ENCODE results near the gene B3GALNT2.
"Not testable (repeated sequence)": the region's sequence is repeated elsewhere in the genome, so short reads cannot be mapped to it uniquely, and the experiment has no call there.

The B3GALNT2 gene

GRCh38 chr1:235465066-235465465 is 39.2 kb downstream of the B3GALNT2 start:
- Mint-ChIP-seq H3K27me3 (ENCODE audit: low read depth, poor library complexity) (no peaks in the 10 kb centered on the region), H3K4me1 (no peaks in the 10 kb centered on the region), H3K9me3 (peaks cover 9% of the 10 kb centered on the region), H3K36me3 (ENCODE audit: low read depth) (peaks cover 72% of the 10 kb centered on the region), H3K27ac (no peak overlapping the region), H3K4me3 (no peak overlapping the region)
- no peak for DNase-seq
- no peak for TF ChIP-seq CTCF (IDR thresholded peaks at IDR 0.05)

GRCh38 chr1:235462832-235463231 is 41.4 kb downstream of the B3GALNT2 start:
- not testable (repeated sequence) for DNase-seq; H3K27ac Mint-ChIP-seq; H3K4me3 Mint-ChIP-seq; H3K9me3 Mint-ChIP-seq; H3K4me1 Mint-ChIP-seq; H3K27me3 Mint-ChIP-seq (ENCODE audit: low read depth, poor library complexity)
- peaks cover 57% of the 10 kb centered on the region for H3K36me3 Mint-ChIP-seq (ENCODE audit: low read depth)

- no peak overlapping the region for H3K27ac Mint-ChIP-seq
- H3K4me1 Mint-ChIP-seq = no peaks in the 10 kb centered on the region
- no peaks in the 10 kb centered on the region for H3K27me3 Mint-ChIP-seq (ENCODE audit: low read depth, poor library complexity)
- no peak overlapping the region for H3K4me3 Mint-ChIP-seq
- no peak for DNase-seq
- peaks cover 9% of the 10 kb centered on the region for H3K9me3 Mint-ChIP-seq
- peaks cover 62% of the 10 kb centered on the region for H3K36me3 Mint-ChIP-seq (ENCODE audit: low read depth)
- TF ChIP-seq CTCF (IDR thresholded peaks at IDR 0.05) = no peak
Measured at GRCh38 chr1:235461954-235462353, 42.3 kb downstream of the B3GALNT2 start.

GRCh38 chr1:235460770-235461169 is 43.5 kb downstream of the B3GALNT2 start:
- no peak overlapping the region for H3K27ac Mint-ChIP-seq

GRCh38 chr1:235457856-235458255 is 46.4 kb downstream of the B3GALNT2 start:
- not testable (repeated sequence) for H3K4me1 Mint-ChIP-seq; H3K4me3 Mint-ChIP-seq; H3K27ac Mint-ChIP-seq; H3K9me3 Mint-ChIP-seq; DNase-seq; H3K27me3 Mint-ChIP-seq (ENCODE audit: low read depth, poor library complexity)
- peaks cover 58% of the 10 kb centered on the region for H3K36me3 Mint-ChIP-seq (ENCODE audit: low read depth)

More at GRCh38 chr1:235460770-235461169, 43.5 kb downstream of the B3GALNT2 start:
- TF ChIP-seq CTCF (IDR thresholded peaks at IDR 0.05) = no peak
- H3K27me3 Mint-ChIP-seq (ENCODE audit: low read depth, poor library complexity) = no peaks in the 10 kb centered on the region
- H3K4me1 Mint-ChIP-seq = no peaks in the 10 kb centered on the region
- no peak for DNase-seq
- H3K9me3 Mint-ChIP-seq = peaks cover 9% of the 10 kb centered on the region
- H3K36me3 Mint-ChIP-seq (ENCODE audit: low read depth) = peaks cover 58% of the 10 kb centered on the region
- H3K4me3 Mint-ChIP-seq = no peak overlapping the region

GRCh38 chr1:235455823-235456222 is 48.4 kb downstream of the B3GALNT2 start:
- no peak for TF ChIP-seq CTCF (IDR thresholded peaks at IDR 0.05)
- Mint-ChIP-seq H3K27me3 (ENCODE audit: low read depth, poor library complexity) (no peaks in the 10 kb centered on the region), H3K27ac (no peak overlapping the region)

GRCh38 chr1:235455097-235455496 is 49.2 kb downstream of the B3GALNT2 start:
- H3K27me3 Mint-ChIP-seq (ENCODE audit: low read depth, poor library complexity) = no peaks in the 10 kb centered on the region
- H3K9me3 Mint-ChIP-seq = no peaks in the 10 kb centered on the region
- H3K4me1 Mint-ChIP-seq = peaks cover 19% of the 10 kb centered on the region
- no peak overlapping the region for H3K27ac Mint-ChIP-seq
- no peak overlapping the region for H3K4me3 Mint-ChIP-seq
- no peak for DNase-seq
- no peak for TF ChIP-seq CTCF (IDR thresholded peaks at IDR 0.05)
- peaks cover 68% of the 10 kb centered on the region for H3K36me3 Mint-ChIP-seq (ENCODE audit: low read depth)

More at GRCh38 chr1:235455823-235456222, 48.4 kb downstream of the B3GALNT2 start:
- H3K4me1 Mint-ChIP-seq = peaks cover 11% of the 10 kb centered on the region
- H3K4me3 Mint-ChIP-seq = no peak overlapping the region
- H3K9me3 Mint-ChIP-seq = no peaks in the 10 kb centered on the region
- H3K36me3 Mint-ChIP-seq (ENCODE audit: low read depth) = peaks cover 61% of the 10 kb centered on the region
- no peak for DNase-seq
